HepG2 (cell line): ENCODE results near the gene GRPEL2. TPM values are rescaled to one million over a fixed set of nuclear protein-coding genes. Genes with fewer than 3 reads are reported as not detected.

Experiments
- ATAC-seq: fragments of 200-7000 bp; cut with Tn5 transposase; 3 replicates; pipeline ENCODE4 v1.9.1; 2020; ENCODE audit warnings: mild to moderate bottlenecking, moderate library complexity
- BruUV-seq: library from RNA; stranded (reverse); fragments of 400-500 nt; replicated peaks from 2 replicates; lab custom pipeline; 2021; lab: Mats Ljungman, UMichigan
- CTCF ChIA-PET: fragments of 300-600 bp; formaldehyde crosslinking; extraction: SDS; loops from one replicate; lab custom pipeline; 2021; ENCODE audit warnings: low total read pairs, inconsistent platforms, low intra/inter-chr PET ratio; lab: Yijun Ruan, JAX
- POLR2A ChIA-PET: fragments of 350-600 bp; sonication (Branson Sonifier 250); formaldehyde crosslinking; loops from one replicate; lab custom pipeline; 2020; ENCODE audit warnings: antibody characterized with exemption, inconsistent platforms; lab: Yijun Ruan, JAX
- DNase-seq: peaks from one replicate; pipeline ENCODE4 v3.0.0-alpha.2; 2015; ENCODE audit warnings: low spot score
- FAIRE-seq: peaks from 3 replicates; lab custom pipeline; 2011; peaks lifted over from hg19 to GRCh38; lab: Jason Lieb, UNC
- H2AFZ ChIP-seq: one replicate; pipeline ENCODE4 v1.6.1; 2011; ENCODE audit warnings: low read length, inconsistent platforms
- H3K27ac ChIP-seq: fragments of 300-600 bp; 3 replicates; pipeline ENCODE4 v1.8.0; 2011; ENCODE audit warnings: mixed run types, mild to moderate bottlenecking, mixed read lengths, low read length, inconsistent platforms; ENCODE audit not compliant: insufficient read depth; ENCODE audit errors: extremely low read length
- H3K27me3 ChIP-seq, 2 experiments: fragments of 200-600 bp in 1 of 2; 2 replicates in 1 of 2; 3 replicates in 1 of 2; pipeline versions ENCODE4 v1.6.0 to v1.8.0; 2011; ENCODE audit warnings: low read length in 2 of 2, mild to moderate bottlenecking in 2 of 2, moderate library complexity in 2 of 2, inconsistent platforms in 1 of 2; ENCODE audit not compliant: insufficient read depth in 2 of 2, control insufficient read depth in 1 of 2
- H3K36me3 ChIP-seq, 2 experiments: fragments of 200-600 bp in 1 of 2; replicated peaks in 1 of 2; 2 replicates in 1 of 2; 3 replicates in 1 of 2; pipeline versions ENCODE4 v1.5.1 to v1.8.0; 2011; ENCODE audit warnings: low read length in 2 of 2, inconsistent platforms in 1 of 2; ENCODE audit not compliant: insufficient read depth in 2 of 2, control insufficient read depth in 1 of 2
- H3K4me1 ChIP-seq: 2 replicates; pipeline ENCODE4 v1.5.1; 2012; ENCODE audit warnings: low read length, inconsistent platforms; ENCODE audit not compliant: insufficient read depth
- H3K4me2 ChIP-seq: 2 replicates; pipeline ENCODE4 v1.6.0; 2011; ENCODE audit warnings: low read depth, low read length, inconsistent platforms
- H3K4me3 ChIP-seq, 3 experiments: fragments of 200-600 bp in 1 of 3; sonication (generic), shearing (Covaris generic) in 1 of 3; replicated peaks in 1 of 3; 2 replicates each; pipeline ENCODE4 v1.5.1; 2011 to 2016; ENCODE audit warnings: low read length in 3 of 3, inconsistent platforms in 2 of 3, low read depth in 2 of 3, mild to moderate bottlenecking in 2 of 3, control low read depth in 1 of 3, mixed read lengths in 1 of 3; ENCODE audit not compliant: insufficient read depth in 1 of 3
- H3K79me2 ChIP-seq: one replicate; pipeline ENCODE4 v1.6.1; 2011; ENCODE audit warnings: low read length, inconsistent platforms; ENCODE audit not compliant: insufficient read depth
- H3K9ac ChIP-seq: 2 replicates; pipeline ENCODE4 v1.6.0; 2011; ENCODE audit warnings: mild to moderate bottlenecking, low read depth, low read length, inconsistent platforms; ENCODE audit not compliant: insufficient read depth
- H3K9me3 ChIP-seq: 2 replicates; pipeline ENCODE4 v1.5.1; 2012; ENCODE audit warnings: mild to moderate bottlenecking, low read length
- H4K20me1 ChIP-seq: 2 replicates; pipeline ENCODE4 v1.6.0; 2011; ENCODE audit warnings: inconsistent platforms, mild to moderate bottlenecking, low read length, moderate library complexity; ENCODE audit not compliant: insufficient read depth
- CENPX ChIP-seq: sonication (generic); formaldehyde crosslinking; IDR thresholded peaks from 2 replicates; pipeline ENCODE4 v1.9.0; 2021; ENCODE audit warnings: mild to moderate bottlenecking, missing genetic modification reagents, moderate library complexity
- E2F2 ChIP-seq: sonication (generic); formaldehyde crosslinking; IDR thresholded peaks from 2 replicates; pipeline ENCODE4 v1.4.0; 2020; ENCODE audit warnings: missing genetic modification reagents, borderline replicate concordance
- PLSCR1 ChIP-seq: sonication (generic); formaldehyde crosslinking; IDR thresholded peaks from 2 replicates; pipeline ENCODE4 v1.5.0; 2020; ENCODE audit warnings: missing genetic modification reagents, mild to moderate bottlenecking, borderline replicate concordance
- SIN3B ChIP-seq: fragments of 150-350 bp; IDR thresholded peaks from 2 replicates; pipeline ENCODE4 v1.6.1; 2014; ENCODE audit warnings: low read length
- SIX4 ChIP-seq: sonication (generic); formaldehyde crosslinking; IDR thresholded peaks from 2 replicates; pipeline ENCODE4 v1.4.0; 2020; ENCODE audit warnings: missing genetic modification reagents
- SMARCC2 ChIP-seq: fragments of 450-650 bp; IDR thresholded peaks from 2 replicates; pipeline ENCODE4 v1.6.1; 2017; ENCODE audit warnings: antibody characterized with exemption, mild to moderate bottlenecking
- TFDP2 ChIP-seq: sonication (generic); formaldehyde crosslinking; IDR thresholded peaks from 2 replicates; pipeline ENCODE4 v1.4.0; 2020; ENCODE audit warnings: missing genetic modification reagents
- ZNF18 ChIP-seq: sonication (generic); formaldehyde crosslinking; IDR thresholded peaks from 2 replicates; pipeline ENCODE4 v1.8.0; 2022; ENCODE audit warnings: mild to moderate bottlenecking, missing genetic modification reagents; ENCODE audit not compliant: insufficient replicate concordance
- ZNF264 ChIP-seq: sonication (generic); formaldehyde crosslinking; IDR thresholded peaks from 2 replicates; pipeline ENCODE4 v1.4.0; 2020; ENCODE audit warnings: missing genetic modification reagents
- ZNF335 ChIP-seq: sonication (generic); formaldehyde crosslinking; IDR thresholded peaks from 2 replicates; pipeline ENCODE4 v1.4.0; 2020; ENCODE audit warnings: missing genetic modification reagents
- WGBS: methylation state at CpG from one replicate; pipeline ENCODE4 v1.1.6; 2017; ENCODE audit warnings: low lambda C conversion rate; 5-methylcytosine and 5-hydroxymethylcytosine counted together
- in situ Hi-C: cut with HindIII; loops from 2 replicates; pipeline ENCODE4 v1.10.0; 2017; ENCODE audit warnings: low pct_unique_long_range_greater_than_20kb; ENCODE audit not compliant: extremely low pct_ligation_motif_present
- intact Hi-C: fragments of 100-400 bp; cut with micrococcal nuclease; formaldehyde crosslinking; loops from one replicate; pipeline ENCODE4 v1.10.0; 2022; ENCODE audit not compliant: unreplicated experiment
- polyA plus RNA-seq, 8 experiments: library from polyadenylated mRNA; depleted of rRNA in 3 of 8; stranded (reverse) in 7 of 8; unstranded in 1 of 8; fragments of >200 nt; fragmentation: Illumina TruSeq in 4 of 8; extraction: Trizol in 4 of 8; gene quantifications; 2 replicates each; pipeline versions ENCODE4 v1.2.1 to v1.2.3, GENCODE V29; 2011 to 2016; ENCODE audit warnings: low read depth in 4 of 8, missing spikeins in 1 of 8, mixed read lengths in 1 of 8; ENCODE audit not compliant: insufficient read depth in 1 of 8
- total RNA-seq, 5 experiments: library from RNA; depleted of rRNA; stranded (reverse); fragments of >200 nt; fragmentation: Illumina TruSeq; extraction: Trizol; gene quantifications; 2 replicates each; pipeline ENCODE4 v1.2.3, GENCODE V29; 2016; ENCODE audit warnings: low read depth in 1 of 5
- TF ChIP-seq, protein P1 (sequence below): sonication (generic); formaldehyde crosslinking; IDR thresholded peaks from 2 replicates; pipeline ENCODE4 v1.4.0; 2020; ENCODE audit warnings: mild to moderate bottlenecking, missing genetic modification reagents
- TF ChIP-seq, protein P2 (sequence below): IDR thresholded peaks from 2 replicates; pipeline ENCODE4 v1.6.1; 2012; ENCODE audit warnings: inconsistent platforms

Gene GRPEL2
- total and polyA plus RNA-seq, 2 of the 13 experiments (the other 11 are each of a cell fraction or from before 2014, with no cell fraction given) = 13.1 to 16.6 TPM

GRCh38 chr5:149304195-149305078 is 40.9 kb upstream of the GRPEL2 start:
- Histone ChIP-seq H3K4me1 (peaks cover 16% of the 10 kb centered on the region), H3K9me3 (no peaks in the 10 kb centered on the region), H3K79me2 (no peaks in the 10 kb centered on the region), H3K27ac (no peak overlapping the region), H3K4me3 (no peak overlapping the region), H2AFZ (no peak overlapping the region), H3K4me2 (no peak overlapping the region)
- ATAC-seq (no peak), DNase-seq (no peak)
- intact Hi-C loops = no loop called here
- CTCF ChIA-PET = no interaction called here
- TF ChIP-seq SMARCC2 (no peak), SIX4 (no peak), SIN3B (no peak), CENPX (no peak)
- TF ChIP-seq, protein P1, sequence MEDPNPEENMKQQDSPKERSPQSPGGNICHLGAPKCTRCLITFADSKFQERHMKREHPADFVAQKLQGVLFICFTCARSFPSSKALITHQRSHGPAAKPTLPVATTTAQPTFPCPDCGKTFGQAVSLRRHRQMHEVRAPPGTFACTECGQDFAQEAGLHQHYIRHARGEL (CRISPR knock-in tag) = no peak
- TF ChIP-seq, all 625 proteins: peak for 0
- FAIRE-seq = no peak
- POLR2A ChIA-PET = no interaction called here
- no peaks in the 10 kb centered on the region for H4K20me1 ChIP-seq
- 69% methylated on average over 11 of the region's 11 CpGs for WGBS
- in situ Hi-C loops = no loop called here
- no TSS peak for BruUV-seq
- no peak overlapping the region for H3K9ac ChIP-seq
- no peaks in the 10 kb centered on the region for H3K27me3 ChIP-seq
- no peaks in the 10 kb centered on the region for H3K36me3 ChIP-seq

- Histone ChIP-seq H2AFZ (no peak overlapping the region), H3K4me2 (no peak overlapping the region), H3K4me3 (no peak overlapping the region), H3K79me2 (no peaks in the 10 kb centered on the region), H3K27ac (no peak overlapping the region), H3K9me3 (no peaks in the 10 kb centered on the region), H3K9ac (no peak overlapping the region), H3K4me1 (no peaks in the 10 kb centered on the region), H3K27me3 (no peaks in the 10 kb centered on the region; a peak in 1 of 5 replicates), H4K20me1 (no peaks in the 10 kb centered on the region), H3K36me3 (no peaks in the 10 kb centered on the region)
- 70% methylated on average over 6 of the region's 6 CpGs for WGBS
- no TSS peak for BruUV-seq
- ATAC-seq (no peak), FAIRE-seq (no peak), DNase-seq (no peak)
- in situ Hi-C loops = no loop called here
- POLR2A ChIA-PET = no interaction called here
- intact Hi-C loops = no loop called here
- CTCF ChIA-PET = no interaction called here
- TF ChIP-seq ZNF264 (CRISPR knock-in tag) (no peak), PLSCR1 (CRISPR knock-in tag) (no peak), ZNF18 (CRISPR knock-in tag) (no peak), TFDP2 (CRISPR knock-in tag) (no peak), E2F2 (CRISPR knock-in tag) (no peak), ZNF335 (CRISPR knock-in tag) (no peak)
- TF ChIP-seq, protein P2, sequence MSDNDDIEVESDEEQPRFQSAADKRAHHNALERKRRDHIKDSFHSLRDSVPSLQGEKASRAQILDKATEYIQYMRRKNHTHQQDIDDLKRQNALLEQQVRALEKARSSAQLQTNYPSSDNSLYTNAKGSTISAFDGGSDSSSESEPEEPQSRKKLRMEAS = no peak
Observed at GRCh38 chr5:149309354-149309753, 35.9 kb upstream of the GRPEL2 start.
